Stimulated activated CD4-positive, alpha-beta T cell treated with anti-CD3 and anti-CD28 coated beads, Interleukin-15, amount 100 ng/mL, for 24 hours (primary cell): Measurements from ENCODE around the gene MEGF10.
"Not testable (repeated sequence)": the region's sequence is repeated elsewhere in the genome, so short reads cannot be mapped to it uniquely, and the experiment has no call there.

Experiments
- DNase-seq: peaks from one replicate; pipeline ENCODE4 v3.0.0-alpha.2; 2020

MEGF10 gene

GRCh38 chr5:127290019-127290945 is at the start of gene MEGF10:
Gene MEGF10 (plus strand): TSS chr5:127290796. CDS start chr5:127331309, 40,513 bp downstream.
- peak; percentile 41 for DNase-seq

- no peak for DNase-seq
Measured at GRCh38 chr5:127243011-127243410, 47.6 kb upstream of the MEGF10 start.

GRCh38 chr5:127254729-127255284 is 35.8 kb upstream of the MEGF10 start:
- no peak for DNase-seq

- no peak for DNase-seq
Measured at GRCh38 chr5:127256886-127257597, 33.6 kb upstream of the MEGF10 start.

GRCh38 chr5:127260686-127261085 is 29.9 kb upstream of the MEGF10 start:
- DNase-seq = no peak

GRCh38 chr5:127265473-127265872 is 25.1 kb upstream of the MEGF10 start:
- not testable (repeated sequence) for DNase-seq

- not testable (repeated sequence) for DNase-seq
Measured at GRCh38 chr5:127268342-127268741, 22.3 kb upstream of the MEGF10 start.

- DNase-seq = not testable (repeated sequence)
Measured at GRCh38 chr5:127270713-127271112, 19.9 kb upstream of the MEGF10 start.

- DNase-seq = no peak
Measured at GRCh38 chr5:127275641-127276193, 14.9 kb upstream of the MEGF10 start.

GRCh38 chr5:127280491-127281220 is 9.9 kb upstream of the MEGF10 start:
- no peak for DNase-seq

- DNase-seq = no peak
Measured at GRCh38 chr5:127281609-127282008, 9.0 kb upstream of the MEGF10 start.

- DNase-seq = no peak
Measured at GRCh38 chr5:127288676-127289075, 1.9 kb upstream of the MEGF10 start.

GRCh38 chr5:127290946-127291693 is 524 bp downstream of the MEGF10 start:
- no peak for DNase-seq

GRCh38 chr5:127292030-127292735 is 1.6 kb downstream of the MEGF10 start:
- DNase-seq = no peak

- no peak for DNase-seq
Measured at GRCh38 chr5:127293373-127293772, 2.8 kb downstream of the MEGF10 start.

- DNase-seq = no peak
Measured at GRCh38 chr5:127294829-127295228, 4.2 kb downstream of the MEGF10 start.

- no peak for DNase-seq
Measured at GRCh38 chr5:127295454-127295853, 4.9 kb downstream of the MEGF10 start.

- no peak for DNase-seq
Measured at GRCh38 chr5:127296321-127296720, 5.7 kb downstream of the MEGF10 start.

GRCh38 chr5:127296894-127297293 is 6.3 kb downstream of the MEGF10 start:
- not testable (repeated sequence) for DNase-seq

GRCh38 chr5:127297348-127298035 is 6.9 kb downstream of the MEGF10 start:
- no peak for DNase-seq
